ENCODE data around the gene ITPR2.

Gene ITPR2

GRCh38 chr12:26428420-26428819, 404.6 kb downstream of the ITPR2 start:
- in situ Hi-C loops (cut with HindIII; ENCODE audit: low sequenced_read_pairs), result no loop called here

- in situ Hi-C loops (cut with HindIII; ENCODE audit: low sequenced_read_pairs), result no loop called here
Observed at GRCh38 chr12:26426652-26427051, 406.3 kb downstream of the ITPR2 start.

GRCh38 chr12:26425587-26426260, 407.3 kb downstream of the ITPR2 start:
- in situ Hi-C loops (cut with HindIII; ENCODE audit: low sequenced_read_pairs), result no loop called here

GRCh38 chr12:26422839-26423398, 410.1 kb downstream of the ITPR2 start:
- in situ Hi-C loops (cut with HindIII; ENCODE audit: low sequenced_read_pairs), result no loop called here

GRCh38 chr12:26416550-26416949, 416.4 kb downstream of the ITPR2 start:
- in situ Hi-C loops (cut with HindIII; ENCODE audit: low sequenced_read_pairs), result no loop called here

GRCh38 chr12:26410689-26411088, 422.3 kb downstream of the ITPR2 start:
- in situ Hi-C loops (cut with HindIII; ENCODE audit: low sequenced_read_pairs), result loop anchor here (5.0 kb wide), 1 partner anchor 48 kb away; no protein-coding TSS in a partner anchor

GRCh38 chr12:26406813-26407212, 426.2 kb downstream of the ITPR2 start:
- in situ Hi-C loops (cut with HindIII; ENCODE audit: low sequenced_read_pairs), result no loop called here

- in situ Hi-C loops (cut with HindIII; ENCODE audit: low sequenced_read_pairs), result no loop called here
Observed at GRCh38 chr12:26406391-26406790, 426.6 kb downstream of the ITPR2 start.

- in situ Hi-C loops (cut with HindIII; ENCODE audit: low sequenced_read_pairs), result no loop called here
Observed at GRCh38 chr12:26403601-26404000, 429.4 kb downstream of the ITPR2 start.

- in situ Hi-C loops (cut with HindIII; ENCODE audit: low sequenced_read_pairs), result no loop called here
Observed at GRCh38 chr12:26402648-26403047, 430.3 kb downstream of the ITPR2 start.

- in situ Hi-C loops (cut with HindIII; ENCODE audit: low sequenced_read_pairs), result no loop called here
Observed at GRCh38 chr12:26401874-26402273, 431.1 kb downstream of the ITPR2 start.

- in situ Hi-C loops (cut with HindIII; ENCODE audit: low sequenced_read_pairs), result no loop called here
Observed at GRCh38 chr12:26400627-26401026, 432.4 kb downstream of the ITPR2 start.

- in situ Hi-C loops (cut with HindIII; ENCODE audit: low sequenced_read_pairs), result no loop called here
Observed at GRCh38 chr12:26399381-26399780, 433.6 kb downstream of the ITPR2 start.

GRCh38 chr12:26396402-26396801, 436.6 kb downstream of the ITPR2 start:
- in situ Hi-C loops (cut with HindIII; ENCODE audit: low sequenced_read_pairs), result no loop called here

- in situ Hi-C loops (cut with HindIII; ENCODE audit: low sequenced_read_pairs), result no loop called here
Observed at GRCh38 chr12:26389343-26389742, 443.7 kb downstream of the ITPR2 start.

- in situ Hi-C loops (cut with HindIII; ENCODE audit: low sequenced_read_pairs), result no loop called here
Observed at GRCh38 chr12:26384536-26384935, 448.5 kb downstream of the ITPR2 start.

- in situ Hi-C loops (cut with HindIII; ENCODE audit: low sequenced_read_pairs), result no loop called here
Observed at GRCh38 chr12:26383041-26383440, 450.0 kb downstream of the ITPR2 start.

- in situ Hi-C loops (cut with HindIII; ENCODE audit: low sequenced_read_pairs), result no loop called here
Observed at GRCh38 chr12:26380897-26381296, 452.1 kb downstream of the ITPR2 start.

- in situ Hi-C loops (cut with HindIII; ENCODE audit: low sequenced_read_pairs), result no loop called here
Observed at GRCh38 chr12:26379777-26380467, 453.1 kb downstream of the ITPR2 start.

GRCh38 chr12:26378711-26379110, 454.3 kb downstream of the ITPR2 start:
- in situ Hi-C loops (cut with HindIII; ENCODE audit: low sequenced_read_pairs), result no loop called here

GRCh38 chr12:26374934-26375680, 457.9 kb downstream of the ITPR2 start:
- in situ Hi-C loops (cut with HindIII; ENCODE audit: low sequenced_read_pairs), result no loop called here
